Upper lobe of left lung (tissue), 6 donors: Measurements from ENCODE around the gene ATP2B2. TPM values are rescaled to one million over a fixed set of nuclear protein-coding genes. Genes with fewer than 3 reads are reported as not detected.

Source experiments
- ATAC-seq, 2 donors: fragments of 200-7000 bp; cut with Tn5 transposase; one replicate each; pipeline ENCODE4 v1.9.1; 2022; ENCODE audit warnings: mild to moderate bottlenecking in 2 of 2, moderate library complexity in 2 of 2; ENCODE audit not compliant: low FRiP score in 2 of 2
- DNase-seq, 2 donors: peaks; one replicate each; pipeline ENCODE4 v3.0.0-alpha.2; 2019 to 2020
- H3K27ac ChIP-seq, 4 donors: fragments of 200-600 bp; sonication (generic); one replicate each; pipeline ENCODE4 v1.5.1; 2016 to 2019
- H3K27me3 ChIP-seq, 4 donors: fragments of 200-600 bp; sonication (generic); one replicate each; pipeline ENCODE4 v1.5.1; 2017 to 2019
- H3K36me3 ChIP-seq, 4 donors: fragments of 200-600 bp; sonication (generic); one replicate each; pipeline ENCODE4 v1.5.1; 2016 to 2019
- H3K4me1 ChIP-seq, 4 donors: fragments of 200-600 bp; sonication (generic); one replicate each; pipeline ENCODE4 v1.5.1; 2018 to 2019
- H3K4me3 ChIP-seq, 4 donors: fragments of 200-600 bp; sonication (generic); one replicate each; pipeline ENCODE4 v1.5.1; 2017 to 2019; ENCODE audit warnings: mild to moderate bottlenecking in 2 of 4, moderate library complexity in 1 of 4
- H3K9me3 ChIP-seq, 4 donors: fragments of 200-600 bp; sonication (generic); one replicate each; pipeline ENCODE4 v1.5.1; 2018 to 2019
- EP300 ChIP-seq, 4 donors: sonication (generic); formaldehyde crosslinking; IDR thresholded peaks; one replicate each; pipeline ENCODE4 v1.5.1; 2017; ENCODE audit warnings: antibody characterized with exemption in 4 of 4, control low read depth in 2 of 4
- POLR2A ChIP-seq, 4 donors: fragments of 450-650 bp; IDR thresholded peaks; one replicate each; pipeline ENCODE4 v1.5.1; 2016 to 2017; ENCODE audit warnings: antibody characterized with exemption in 4 of 4, mild to moderate bottlenecking in 2 of 4
- POLR2AphosphoS5 ChIP-seq, 2 donors: sonication (generic); formaldehyde crosslinking; IDR thresholded peaks; one replicate each; pipeline ENCODE4 v1.5.1; 2017; ENCODE audit warnings: antibody characterized with exemption in 2 of 2
- WGBS, 2 donors: methylation state at CpG; one replicate each; pipeline ENCODE4 v1.1.5; 2017 to 2018; 5-methylcytosine and 5-hydroxymethylcytosine counted together
- total RNA-seq, 6 donors: library from RNA; depleted of rRNA in 4 of 6; stranded (reverse); fragments of >200 nt in 4 of 6; gene quantifications; one replicate each; pipeline versions ENCODE4 v1.1.0 to v1.2.1, GENCODE V29; 2016 to 2021
- TF ChIP-seq, protein P1 (sequence below), 6 experiments: fragments of 450-650 bp in 4 of 6; fragments of 200-600 bp in 2 of 6; sonication (generic) in 2 of 6; IDR thresholded peaks; one replicate each; pipeline ENCODE4 v1.5.1; 2016 to 2019; ENCODE audit warnings: antibody characterized with exemption in 6 of 6
- donor health status: DM: no; HTN: no; CAD: no; lungs with moderate emphysema.
- donor health status: DM: no; HTN: yes; CAD: no; lungs with severe emphysema.

The ATP2B2 gene
- total RNA-seq, 6 donors from 2014 or later: 0.13 to 0.30 TPM; not detected in 4

DNA sequence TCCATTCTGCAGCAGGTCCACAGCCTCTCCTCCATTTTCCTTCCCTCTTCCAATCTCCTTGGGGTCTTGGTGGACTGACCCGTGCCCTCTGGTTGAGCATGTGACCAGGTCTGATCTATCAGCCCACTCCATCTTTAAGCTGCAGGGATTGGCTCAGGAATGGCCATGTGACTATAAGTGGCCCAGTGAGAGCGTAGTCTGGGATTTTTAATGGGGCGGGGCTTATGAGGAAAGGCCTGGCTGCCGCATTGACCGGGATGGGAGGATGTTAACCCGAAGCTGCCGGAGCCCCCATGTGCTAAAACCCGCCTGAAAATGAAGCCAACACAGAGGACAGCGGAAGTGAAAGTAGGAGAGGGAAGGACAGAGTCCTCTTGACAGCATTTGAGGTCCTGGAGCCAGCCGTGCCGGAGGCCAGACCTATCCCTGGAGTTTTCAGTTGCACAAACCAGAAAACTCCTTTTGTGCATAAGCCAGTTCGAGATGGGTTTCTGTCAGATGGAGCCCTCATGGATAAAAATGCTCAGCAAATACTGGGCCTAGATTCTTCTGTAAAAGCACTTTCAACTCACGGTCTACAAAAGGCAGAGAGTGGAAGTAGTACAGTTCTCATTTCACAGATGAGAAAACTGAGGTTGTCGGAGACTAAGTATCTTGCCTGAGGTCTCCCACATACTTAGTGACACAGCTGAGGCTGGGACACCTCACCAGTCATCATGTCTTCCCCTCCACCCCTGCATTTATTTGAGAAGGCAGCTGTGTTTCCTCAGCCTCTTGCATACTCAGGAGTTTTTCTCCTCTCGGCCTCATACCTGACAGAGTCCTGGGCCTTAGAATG, 61.9 kb downstream of the ATP2B2 start:
- 82 to 83% methylated on average over 15 of the region's 15 CpGs for WGBS, 2 donors
- Histone ChIP-seq H3K9me3 (no peaks in the 10 kb centered on the region), H3K36me3 (no peaks in the 10 kb centered on the region), H3K4me3 (no peak overlapping the region), H3K27ac (no peak overlapping the region), H3K27me3 (no peaks in the 10 kb centered on the region), H3K4me1 (no peaks in the 10 kb centered on the region)
- no peak for ATAC-seq
- TF ChIP-seq, protein P1, sequence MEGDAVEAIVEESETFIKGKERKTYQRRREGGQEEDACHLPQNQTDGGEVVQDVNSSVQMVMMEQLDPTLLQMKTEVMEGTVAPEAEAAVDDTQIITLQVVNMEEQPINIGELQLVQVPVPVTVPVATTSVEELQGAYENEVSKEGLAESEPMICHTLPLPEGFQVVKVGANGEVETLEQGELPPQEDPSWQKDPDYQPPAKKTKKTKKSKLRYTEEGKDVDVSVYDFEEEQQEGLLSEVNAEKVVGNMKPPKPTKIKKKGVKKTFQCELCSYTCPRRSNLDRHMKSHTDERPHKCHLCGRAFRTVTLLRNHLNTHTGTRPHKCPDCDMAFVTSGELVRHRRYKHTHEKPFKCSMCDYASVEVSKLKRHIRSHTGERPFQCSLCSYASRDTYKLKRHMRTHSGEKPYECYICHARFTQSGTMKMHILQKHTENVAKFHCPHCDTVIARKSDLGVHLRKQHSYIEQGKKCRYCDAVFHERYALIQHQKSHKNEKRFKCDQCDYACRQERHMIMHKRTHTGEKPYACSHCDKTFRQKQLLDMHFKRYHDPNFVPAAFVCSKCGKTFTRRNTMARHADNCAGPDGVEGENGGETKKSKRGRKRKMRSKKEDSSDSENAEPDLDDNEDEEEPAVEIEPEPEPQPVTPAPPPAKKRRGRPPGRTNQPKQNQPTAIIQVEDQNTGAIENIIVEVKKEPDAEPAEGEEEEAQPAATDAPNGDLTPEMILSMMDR (IDR thresholded peaks at IDR 0.05): no peak
- TF ChIP-seq POLR2A (IDR thresholded peaks at IDR 0.05): no peak
- TF ChIP-seq EP300 (IDR thresholded peaks at IDR 0.05): no peak
- no peak for TF ChIP-seq POLR2AphosphoS5 (IDR thresholded peaks at IDR 0.05)
- no peak for DNase-seq

DNA sequence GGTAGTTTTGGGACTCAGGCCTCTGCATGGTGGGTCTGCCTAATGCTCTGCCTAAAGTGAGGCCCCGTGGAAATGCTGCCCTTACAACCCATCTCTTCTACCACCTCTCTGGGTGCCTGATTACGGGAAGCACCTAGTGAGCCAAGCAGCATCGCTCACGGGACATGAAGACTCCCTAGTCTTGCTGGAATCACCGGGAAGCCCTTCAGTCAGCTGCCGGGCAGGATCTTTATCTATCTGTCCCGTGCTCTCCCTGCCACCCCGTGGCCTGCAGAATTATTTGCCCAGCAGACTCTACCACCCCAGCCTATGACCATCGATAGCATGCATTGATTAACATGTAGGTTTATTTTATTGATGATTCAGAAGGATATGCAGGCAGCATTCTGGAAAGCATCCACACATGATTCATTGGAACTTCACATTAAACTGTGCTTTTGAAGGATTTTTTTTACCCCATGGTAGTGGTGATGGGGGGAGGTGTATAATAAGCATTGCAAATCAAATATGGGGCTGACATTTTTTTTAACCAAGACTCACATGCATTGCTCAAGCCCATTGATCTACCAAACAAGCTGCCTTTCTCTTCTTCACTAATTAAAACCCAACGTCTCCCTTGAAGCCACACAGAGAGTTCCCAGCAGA, 63.1 kb downstream of the ATP2B2 start:
- Histone ChIP-seq H3K27ac (no peak overlapping the region), H3K36me3 (no peaks in the 10 kb centered on the region), H3K27me3 (no peaks in the 10 kb centered on the region), H3K4me3 (no peak overlapping the region), H3K9me3 (no peaks in the 10 kb centered on the region), H3K4me1 (no peaks in the 10 kb centered on the region)
- DNase-seq: no peak
- TF ChIP-seq EP300 (IDR thresholded peaks at IDR 0.05): no peak
- TF ChIP-seq POLR2A (IDR thresholded peaks at IDR 0.05): no peak
- no peak for TF ChIP-seq POLR2AphosphoS5 (IDR thresholded peaks at IDR 0.05)
- no peak for ATAC-seq
- 70 to 80% methylated on average over 10 of the region's 10 CpGs for WGBS, 2 donors

DNA sequence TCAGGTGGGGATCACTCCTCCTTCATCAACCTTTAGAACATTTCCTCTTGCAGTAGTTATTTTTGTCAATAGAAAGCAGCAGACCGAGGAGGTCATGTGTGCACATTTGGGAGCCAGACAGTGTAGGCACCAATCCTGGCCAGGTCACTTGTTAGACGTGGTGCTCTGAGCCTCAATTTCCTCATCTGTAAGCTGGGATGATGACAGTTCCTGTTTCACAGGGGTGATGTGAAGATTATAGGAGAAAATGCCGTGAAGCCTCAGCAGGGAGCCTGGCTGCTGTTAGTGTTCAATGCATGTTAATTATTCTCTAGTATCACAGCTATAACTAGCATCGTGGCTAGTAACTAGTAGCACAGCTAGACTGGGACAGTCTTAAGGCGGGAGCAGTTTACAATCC, 64.7 kb downstream of the ATP2B2 start:
- no peak for ATAC-seq
- 70 to 87% methylated on average over 5 of the region's 5 CpGs for WGBS, 2 donors
- no peaks in the 10 kb centered on the region for H3K9me3 ChIP-seq
- H3K4me1 ChIP-seq: no peaks in the 10 kb centered on the region
- TF ChIP-seq, protein P1 (IDR thresholded peaks at IDR 0.05): no peak
- TF ChIP-seq POLR2A (IDR thresholded peaks at IDR 0.05) (no peak), EP300 (IDR thresholded peaks at IDR 0.05) (no peak)
- no peak overlapping the region for H3K27ac ChIP-seq
- no peak overlapping the region for H3K4me3 ChIP-seq
- DNase-seq: no peak
- no peaks in the 10 kb centered on the region for H3K27me3 ChIP-seq
- no peaks in the 10 kb centered on the region for H3K36me3 ChIP-seq

DNA sequence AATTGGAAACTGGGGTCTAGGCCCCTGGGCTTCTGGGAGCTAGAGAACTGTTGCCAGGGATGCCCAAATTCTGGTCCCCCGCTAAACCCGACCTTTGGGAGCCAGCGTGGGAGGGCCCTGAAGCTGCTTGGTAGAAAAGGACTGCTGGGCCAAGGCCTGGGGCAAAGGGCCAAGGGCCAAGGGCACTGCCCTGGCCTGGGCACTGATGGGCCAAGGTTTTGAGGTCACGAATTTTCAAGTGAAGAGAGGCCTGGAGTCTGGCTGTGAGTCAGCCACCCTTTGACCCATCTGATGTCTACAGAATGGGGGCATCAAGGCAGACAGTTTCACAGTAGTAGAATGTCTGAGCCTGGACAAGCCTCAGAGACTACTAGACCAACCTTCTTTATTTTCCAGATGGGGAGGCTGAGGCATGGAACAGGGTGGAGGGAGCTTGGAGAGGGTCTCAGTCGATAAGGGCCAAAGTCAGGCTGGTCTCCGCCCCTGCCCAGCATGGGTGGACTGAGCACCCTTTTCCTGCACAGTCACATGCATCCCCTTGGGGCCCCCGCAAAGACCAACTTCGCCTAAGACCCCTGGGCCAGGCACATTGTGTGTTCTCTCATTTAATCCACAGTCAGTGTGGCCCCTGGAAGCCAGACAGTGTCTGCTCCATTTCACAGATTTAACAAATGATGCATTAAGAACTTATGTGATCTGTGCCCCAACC, 66.3 kb downstream of the ATP2B2 start:
- WGBS, 2 donors: 85 to 91% methylated on average over 8 of the region's 8 CpGs
- Histone ChIP-seq H3K36me3 (no peaks in the 10 kb centered on the region), H3K27ac (no peak overlapping the region), H3K4me1 (no peaks in the 10 kb centered on the region), H3K4me3 (no peak overlapping the region), H3K27me3 (no peaks in the 10 kb centered on the region), H3K9me3 (no peaks in the 10 kb centered on the region)
- no peak for DNase-seq
- peak in 1 of 2 donors; percentile 6 for ATAC-seq
- TF ChIP-seq, protein P1 (IDR thresholded peaks at IDR 0.05): no peak
- no peak for TF ChIP-seq POLR2AphosphoS5 (IDR thresholded peaks at IDR 0.05)
- TF ChIP-seq EP300 (IDR thresholded peaks at IDR 0.05): no peak
- no peak for TF ChIP-seq POLR2A (IDR thresholded peaks at IDR 0.05)
